COLO668 (cell line): Measurements from ENCODE around the gene PCDHB7.
"Not testable (repeated sequence)": the region's sequence is repeated elsewhere in the genome, so short reads cannot be mapped to it uniquely, and the experiment has no call there.

Experiments
- DNase-seq: peaks from one replicate; lab custom pipeline; 2025; ENCODE audit not compliant: unreplicated experiment; lab: John Stamatoyannopoulos, UW

The PCDHB7 gene

DNA sequence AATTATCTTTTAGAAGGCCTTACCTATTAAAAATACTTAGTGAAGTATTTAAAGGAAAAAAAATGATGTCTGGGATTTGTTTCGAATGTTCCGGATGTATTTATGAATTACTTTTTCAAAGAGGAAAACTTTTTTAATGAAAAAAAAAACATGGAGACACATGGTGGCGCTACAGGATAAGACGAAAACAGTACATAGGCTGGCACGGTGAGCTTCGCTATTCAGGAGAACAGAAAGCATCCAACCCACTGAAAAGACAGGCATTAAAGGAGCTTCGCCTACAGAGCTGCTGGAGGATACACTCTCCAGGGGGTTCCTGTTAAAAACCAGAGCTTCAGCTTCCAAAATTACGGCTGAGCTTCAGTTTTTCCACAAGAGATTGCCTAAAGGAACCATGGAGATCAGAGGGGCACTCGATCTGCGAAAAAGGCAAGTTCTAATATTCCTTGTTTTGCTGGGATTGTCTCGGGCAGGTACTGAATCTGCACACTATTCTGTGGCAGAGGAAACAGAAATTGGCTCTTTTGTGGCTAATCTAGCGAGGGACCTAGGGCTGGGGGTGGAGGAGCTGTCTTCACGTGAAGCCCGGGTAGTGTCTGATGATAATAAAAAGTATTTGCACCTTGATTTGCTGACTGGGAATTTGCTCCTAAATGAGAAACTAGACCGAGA lies 50.8 kb downstream of the PCDHB7 start, which contains the start of gene PCDHB14:
TSS of gene PCDHB14 (plus strand) at position 232 of the 672 bp plus-strand sequence. CDS start at position 395, 163 bp downstream.
- peak; percentile 0 for DNase-seq

DNA sequence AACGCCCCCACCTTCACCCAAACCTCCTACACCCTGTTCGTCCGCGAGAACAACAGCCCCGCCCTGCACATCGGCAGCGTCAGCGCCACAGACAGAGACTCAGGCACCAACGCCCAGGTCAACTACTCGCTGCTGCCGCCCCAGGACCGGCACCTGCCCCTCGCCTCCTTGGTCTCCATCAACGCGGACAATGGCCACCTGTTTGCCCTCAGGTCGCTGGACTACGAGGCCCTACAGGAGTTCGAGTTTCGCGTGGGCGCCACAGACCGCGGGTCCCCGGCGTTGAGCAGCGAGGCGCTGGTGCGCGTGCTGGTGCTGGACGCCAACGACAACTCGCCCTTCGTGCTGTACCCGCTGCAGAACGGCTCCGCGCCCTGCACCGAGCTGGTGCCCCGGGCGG lies 52.4 kb downstream of the PCDHB7 start:
- DNase-seq = not testable (repeated sequence)

DNA sequence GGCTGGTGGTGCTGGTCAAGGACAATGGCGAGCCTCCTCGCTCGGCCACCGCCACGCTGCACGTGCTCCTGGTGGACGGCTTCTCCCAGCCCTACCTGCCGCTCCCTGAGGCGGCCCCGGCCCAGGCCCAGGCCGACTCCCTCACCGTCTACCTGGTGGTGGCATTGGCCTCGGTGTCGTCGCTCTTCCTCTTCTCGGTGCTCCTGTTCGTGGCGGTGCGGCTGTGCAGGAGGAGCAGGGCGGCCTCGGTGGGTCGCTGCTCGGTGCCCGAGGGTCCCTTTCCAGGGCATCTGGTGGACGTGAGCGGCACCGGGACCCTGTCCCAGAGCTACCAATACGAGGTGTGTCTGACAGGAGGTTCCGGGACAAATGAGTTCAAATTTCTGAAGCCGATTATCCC lies 53.0 kb downstream of the PCDHB7 start:
- DNase-seq = not testable (repeated sequence)
